ENCODE measurements around the gene DMD. TPM values are rescaled to one million over a fixed set of nuclear protein-coding genes. Genes with fewer than 3 reads are reported as not detected.

DMD gene
- total RNA-seq, 1 experiment from 2014 or later = 2.2 TPM

DNA sequence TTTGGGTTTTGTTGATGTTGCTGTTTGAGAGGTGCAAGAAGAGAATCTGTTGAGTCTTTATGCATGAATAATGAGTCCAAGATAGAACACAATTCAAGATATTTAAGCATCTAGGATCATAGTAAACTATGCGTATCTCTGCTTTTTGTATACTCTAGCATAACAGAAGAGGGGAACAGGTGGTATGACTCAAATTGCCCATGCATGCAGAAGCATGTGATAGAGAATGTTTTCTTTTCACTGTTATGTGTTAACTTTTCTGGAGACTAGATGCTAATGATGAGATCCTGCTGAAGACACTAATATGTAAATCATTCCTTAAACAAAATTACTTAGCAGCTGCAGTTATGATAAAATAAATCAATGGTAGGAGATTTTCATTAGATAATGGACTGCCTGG, 1974.2 kb downstream of the DMD start:
- Histone ChIP-seq H3K36me3 (ENCODE audit: control insufficient read depth, insufficient read depth, low read length) (no peaks in the 10 kb centered on the region), H3K27me3 (ENCODE audit: control insufficient read depth, insufficient read depth, low read length) (no peaks in the 10 kb centered on the region), H3K4me1 (ENCODE audit: control insufficient read depth, insufficient read depth, low read length) (no peaks in the 10 kb centered on the region), H3K9me3 (ENCODE audit: control insufficient read depth, insufficient read depth, low read depth, low read length) (no peaks in the 10 kb centered on the region), H3K27ac (ENCODE audit: low read length) (no peak overlapping the region), H3K4me3 (ENCODE audit: low read depth in 2 of 2, low read length in 2 of 2) (no peak overlapping the region)
- TF ChIP-seq POLR2AphosphoS5 (IDR thresholded peaks at IDR 0.05; ENCODE audit: low read depth, low read length) (no peak), SIN3A (IDR thresholded peaks at IDR 0.05; ENCODE audit: borderline replicate concordance, insufficient read depth, low read depth, low read length) (no peak), TCF7L2 (IDR thresholded peaks at IDR 0.05; ENCODE audit: low read depth, low read length) (no peak)
- TF ChIP-seq, protein P1, sequence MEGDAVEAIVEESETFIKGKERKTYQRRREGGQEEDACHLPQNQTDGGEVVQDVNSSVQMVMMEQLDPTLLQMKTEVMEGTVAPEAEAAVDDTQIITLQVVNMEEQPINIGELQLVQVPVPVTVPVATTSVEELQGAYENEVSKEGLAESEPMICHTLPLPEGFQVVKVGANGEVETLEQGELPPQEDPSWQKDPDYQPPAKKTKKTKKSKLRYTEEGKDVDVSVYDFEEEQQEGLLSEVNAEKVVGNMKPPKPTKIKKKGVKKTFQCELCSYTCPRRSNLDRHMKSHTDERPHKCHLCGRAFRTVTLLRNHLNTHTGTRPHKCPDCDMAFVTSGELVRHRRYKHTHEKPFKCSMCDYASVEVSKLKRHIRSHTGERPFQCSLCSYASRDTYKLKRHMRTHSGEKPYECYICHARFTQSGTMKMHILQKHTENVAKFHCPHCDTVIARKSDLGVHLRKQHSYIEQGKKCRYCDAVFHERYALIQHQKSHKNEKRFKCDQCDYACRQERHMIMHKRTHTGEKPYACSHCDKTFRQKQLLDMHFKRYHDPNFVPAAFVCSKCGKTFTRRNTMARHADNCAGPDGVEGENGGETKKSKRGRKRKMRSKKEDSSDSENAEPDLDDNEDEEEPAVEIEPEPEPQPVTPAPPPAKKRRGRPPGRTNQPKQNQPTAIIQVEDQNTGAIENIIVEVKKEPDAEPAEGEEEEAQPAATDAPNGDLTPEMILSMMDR (IDR thresholded peaks at IDR 0.05) = no peak
- TF ChIP-seq, protein P2, sequence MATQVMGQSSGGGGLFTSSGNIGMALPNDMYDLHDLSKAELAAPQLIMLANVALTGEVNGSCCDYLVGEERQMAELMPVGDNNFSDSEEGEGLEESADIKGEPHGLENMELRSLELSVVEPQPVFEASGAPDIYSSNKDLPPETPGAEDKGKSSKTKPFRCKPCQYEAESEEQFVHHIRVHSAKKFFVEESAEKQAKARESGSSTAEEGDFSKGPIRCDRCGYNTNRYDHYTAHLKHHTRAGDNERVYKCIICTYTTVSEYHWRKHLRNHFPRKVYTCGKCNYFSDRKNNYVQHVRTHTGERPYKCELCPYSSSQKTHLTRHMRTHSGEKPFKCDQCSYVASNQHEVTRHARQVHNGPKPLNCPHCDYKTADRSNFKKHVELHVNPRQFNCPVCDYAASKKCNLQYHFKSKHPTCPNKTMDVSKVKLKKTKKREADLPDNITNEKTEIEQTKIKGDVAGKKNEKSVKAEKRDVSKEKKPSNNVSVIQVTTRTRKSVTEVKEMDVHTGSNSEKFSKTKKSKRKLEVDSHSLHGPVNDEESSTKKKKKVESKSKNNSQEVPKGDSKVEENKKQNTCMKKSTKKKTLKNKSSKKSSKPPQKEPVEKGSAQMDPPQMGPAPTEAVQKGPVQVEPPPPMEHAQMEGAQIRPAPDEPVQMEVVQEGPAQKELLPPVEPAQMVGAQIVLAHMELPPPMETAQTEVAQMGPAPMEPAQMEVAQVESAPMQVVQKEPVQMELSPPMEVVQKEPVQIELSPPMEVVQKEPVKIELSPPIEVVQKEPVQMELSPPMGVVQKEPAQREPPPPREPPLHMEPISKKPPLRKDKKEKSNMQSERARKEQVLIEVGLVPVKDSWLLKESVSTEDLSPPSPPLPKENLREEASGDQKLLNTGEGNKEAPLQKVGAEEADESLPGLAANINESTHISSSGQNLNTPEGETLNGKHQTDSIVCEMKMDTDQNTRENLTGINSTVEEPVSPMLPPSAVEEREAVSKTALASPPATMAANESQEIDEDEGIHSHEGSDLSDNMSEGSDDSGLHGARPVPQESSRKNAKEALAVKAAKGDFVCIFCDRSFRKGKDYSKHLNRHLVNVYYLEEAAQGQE (IDR thresholded peaks at IDR 0.05; ENCODE audit: insufficient read depth in 1 of 2, low read depth in 2 of 2, low read length in 1 of 2) = no peak
- ChIA-PET POLR2A (no interaction called here), CTCF (no interaction called here)
- DNase-seq (ENCODE audit: low read depth, low spot score) (no peak), ATAC-seq (no peak)
- intact Hi-C loops (cut with micrococcal nuclease; ENCODE audit: unreplicated experiment) = no loop called here
- in situ Hi-C loops (cut with HindIII; ENCODE audit: low pct_unique_long_range_greater_than_20kb, low sequenced_read_pairs) = no loop called here
- BruUV-seq (replicated peaks) = no TSS peak

DNA sequence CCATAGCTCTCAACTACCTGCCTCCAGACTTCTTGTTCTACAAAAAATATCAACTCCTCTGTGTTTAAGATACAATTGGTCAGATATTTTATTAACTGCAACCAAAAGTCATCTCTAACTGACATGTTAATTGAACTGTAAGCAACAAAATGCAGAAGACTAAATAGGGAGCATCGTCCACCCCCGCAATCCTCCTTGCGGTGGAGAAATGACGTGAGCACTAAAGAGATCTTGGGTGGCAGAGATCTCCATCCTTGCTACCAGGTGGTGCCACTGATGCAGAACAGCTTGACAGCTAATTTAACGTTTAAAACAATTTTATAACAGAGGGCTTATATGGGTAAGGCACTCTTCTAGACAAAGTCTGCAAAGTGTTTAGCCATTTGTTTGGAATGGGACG, 1975.1 kb downstream of the DMD start:
- ATAC-seq (no peak), DNase-seq (ENCODE audit: low read depth, low spot score) (no peak)
- ChIA-PET CTCF (no interaction called here), POLR2A (no interaction called here)
- BruUV-seq (replicated peaks) = no TSS peak
- H3K4me3 ChIP-seq (ENCODE audit: low read depth in 2 of 2, low read length in 2 of 2) = no peak overlapping the region
- in situ Hi-C loops (cut with HindIII; ENCODE audit: low pct_unique_long_range_greater_than_20kb, low sequenced_read_pairs) = no loop called here
- intact Hi-C loops (cut with micrococcal nuclease; ENCODE audit: unreplicated experiment) = no loop called here
- no peaks in the 10 kb centered on the region for H3K9me3 ChIP-seq (ENCODE audit: control insufficient read depth, insufficient read depth, low read depth, low read length)
- TF ChIP-seq SIN3A (IDR thresholded peaks at IDR 0.05; ENCODE audit: borderline replicate concordance, insufficient read depth, low read depth, low read length) (no peak), POLR2AphosphoS5 (IDR thresholded peaks at IDR 0.05; ENCODE audit: low read depth, low read length) (no peak)
- TF ChIP-seq, protein P2 (IDR thresholded peaks at IDR 0.05; ENCODE audit: insufficient read depth in 1 of 2, low read depth in 2 of 2, low read length in 1 of 2) = no peak
- no peaks in the 10 kb centered on the region for H3K27me3 ChIP-seq (ENCODE audit: control insufficient read depth, insufficient read depth, low read length)
- H3K4me1 ChIP-seq (ENCODE audit: control insufficient read depth, insufficient read depth, low read length) = no peaks in the 10 kb centered on the region
- no peak overlapping the region for H3K27ac ChIP-seq (ENCODE audit: low read length)
- H3K36me3 ChIP-seq (ENCODE audit: control insufficient read depth, insufficient read depth, low read length) = no peaks in the 10 kb centered on the region

Measured in Panc1 (cell line).